HepG2 (cell line): ENCODE results near the gene GART. TPM values are rescaled to one million over a fixed set of nuclear protein-coding genes. Genes with fewer than 3 reads are reported as not detected.
A peak's percentile ranks its signal among the peaks of the same experiment; 100 is the strongest.

Experiments
- ATRX ChIP-seq: sonication (generic); formaldehyde crosslinking; IDR thresholded peaks from 2 replicates; pipeline ENCODE4 v1.4.0; 2020; ENCODE audit warnings: missing genetic modification reagents, borderline replicate concordance
- BRD4 ChIP-seq: sonication (generic); formaldehyde crosslinking; IDR thresholded peaks from 2 replicates; pipeline ENCODE4 v1.4.0; 2020; ENCODE audit warnings: missing genetic modification reagents
- ESRRA ChIP-seq: sonication (generic); formaldehyde crosslinking; IDR thresholded peaks from 2 replicates; pipeline ENCODE4 v1.5.1; 2020; ENCODE audit warnings: mild to moderate bottlenecking, low read depth, missing genetic modification reagents
- HNRNPK ChIP-seq: fragments of 200-400 bp; formaldehyde crosslinking; IDR thresholded peaks from 2 replicates; pipeline ENCODE4 v1.6.1; 2018; ENCODE audit warnings: low read length, low read depth, moderate library complexity, mild to moderate bottlenecking; ENCODE audit not compliant: poor library complexity, severe bottlenecking
- HOXA3 ChIP-seq: sonication (generic); formaldehyde crosslinking; IDR thresholded peaks from 2 replicates; pipeline ENCODE4 v1.5.0; 2020; ENCODE audit warnings: missing genetic modification reagents
- HOXA7 ChIP-seq: sonication (generic); formaldehyde crosslinking; IDR thresholded peaks from 2 replicates; pipeline ENCODE4 v1.8.1; 2022; ENCODE audit warnings: mild to moderate bottlenecking, missing genetic modification reagents, moderate library complexity
- KAT2B ChIP-seq: fragments of 150-350 bp; IDR thresholded peaks from 2 replicates; pipeline ENCODE4 v1.6.1; 2014; ENCODE audit warnings: low read depth, low read length, borderline replicate concordance
- NBN ChIP-seq: fragments of 450-650 bp; conservative IDR thresholded peaks from 2 replicates; pipeline ENCODE4 v1.6.1; 2017
- PCBP2 ChIP-seq: fragments of 200-400 bp; formaldehyde crosslinking; optimal IDR thresholded peaks from 2 replicates; pipeline ENCODE3; 2018; ENCODE audit warnings: low read length, low read depth; ENCODE audit not compliant: poor library complexity, severe bottlenecking
- POLR2A ChIP-seq, 2 experiments: IDR thresholded peaks; 2 replicates each; pipeline ENCODE4 v1.6.1; 2011; ENCODE audit warnings: low read depth in 2 of 2, low read length in 2 of 2, mild to moderate bottlenecking in 1 of 2, moderate library complexity in 1 of 2; ENCODE audit not compliant: insufficient read depth in 1 of 2
- PTBP1 ChIP-seq: fragments of 200-400 bp; formaldehyde crosslinking; IDR thresholded peaks from 2 replicates; pipeline ENCODE4 v1.6.1; 2018; ENCODE audit warnings: low read length, low read depth; ENCODE audit not compliant: poor library complexity, severe bottlenecking
- SP4 ChIP-seq: sonication (generic); formaldehyde crosslinking; IDR thresholded peaks from 2 replicates; pipeline ENCODE4 v1.8.1; 2023; ENCODE audit warnings: mild to moderate bottlenecking, missing genetic modification reagents
- SRSF4 ChIP-seq: fragments of 200-400 bp; formaldehyde crosslinking; IDR thresholded peaks from one replicate; pipeline ENCODE4 v1.6.1; 2018; ENCODE audit warnings: mild to moderate bottlenecking, low read depth, low read length, moderate library complexity; ENCODE audit not compliant: poor library complexity, severe bottlenecking
- TBP ChIP-seq: sonication (generic); formaldehyde crosslinking; IDR thresholded peaks from 2 replicates; pipeline ENCODE4 v1.5.0; 2020; ENCODE audit warnings: missing genetic modification reagents
- ZNF446 ChIP-seq: sonication (generic); formaldehyde crosslinking; IDR thresholded peaks from 2 replicates; pipeline ENCODE4 v1.5.0; 2020; ENCODE audit warnings: mild to moderate bottlenecking, missing genetic modification reagents
- ZSCAN12 ChIP-seq: sonication (generic); formaldehyde crosslinking; IDR thresholded peaks from 2 replicates; pipeline ENCODE4 v1.9.0; 2021; ENCODE audit warnings: mild to moderate bottlenecking, missing genetic modification reagents
- polyA plus RNA-seq, 8 experiments: library from polyadenylated mRNA; depleted of rRNA in 3 of 8; stranded (reverse) in 7 of 8; unstranded in 1 of 8; fragments of >200 nt; fragmentation: Illumina TruSeq in 4 of 8; extraction: Trizol in 4 of 8; gene quantifications; 2 replicates each; pipeline versions ENCODE4 v1.2.1 to v1.2.3, GENCODE V29; 2011 to 2016; ENCODE audit warnings: low read depth in 4 of 8, missing spikeins in 1 of 8, mixed read lengths in 1 of 8; ENCODE audit not compliant: insufficient read depth in 1 of 8
- total RNA-seq, 5 experiments: library from RNA; depleted of rRNA; stranded (reverse); fragments of >200 nt; fragmentation: Illumina TruSeq; extraction: Trizol; gene quantifications; 2 replicates each; pipeline ENCODE4 v1.2.3, GENCODE V29; 2016; ENCODE audit warnings: low read depth in 1 of 5
- TF ChIP-seq, protein P1 (sequence below): sonication (generic); formaldehyde crosslinking; IDR thresholded peaks from 2 replicates; pipeline ENCODE4 v1.4.0; 2020; ENCODE audit warnings: missing genetic modification reagents, borderline replicate concordance
- TF ChIP-seq, protein P2 (sequence below): IDR thresholded peaks from 2 replicates; pipeline ENCODE4 v1.6.1; 2016; ENCODE audit warnings: missing compliant biosample characterization, missing genetic modification reagents, borderline replicate concordance
- TF ChIP-seq, protein P3 (sequence below): sonication (generic); formaldehyde crosslinking; IDR thresholded peaks from 2 replicates; pipeline ENCODE4 v1.5.1; 2020; ENCODE audit warnings: mild to moderate bottlenecking, missing genetic modification reagents, moderate library complexity
- TF ChIP-seq, protein P4 (sequence below), 2 experiments: sonication (generic) in 1 of 2; formaldehyde crosslinking in 1 of 2; IDR thresholded peaks; 2 replicates each; pipeline versions ENCODE4 v1.4.0 to v1.6.1; 2018 to 2020; ENCODE audit warnings: missing genetic modification reagents in 2 of 2, borderline replicate concordance in 1 of 2, low read depth in 1 of 2, mild to moderate bottlenecking in 1 of 2, missing biosample characterization in 1 of 2
- TF ChIP-seq, protein P5 (sequence below): sonication (generic); formaldehyde crosslinking; IDR thresholded peaks from 2 replicates; pipeline ENCODE4 v1.4.0; 2020; ENCODE audit warnings: missing genetic modification reagents; ENCODE audit errors: not compliant biosample characterization

The GART gene
- total and polyA plus RNA-seq, 2 of the 13 experiments (the other 11 are each of a cell fraction or from before 2014, with no cell fraction given) = 17.9 to 109 TPM

GRCh38 chr21:33588485-33589335, 46.8 kb upstream of the GART start, which contains the start of gene DONSON (continued):
- TF ChIP-seq, protein P1, sequence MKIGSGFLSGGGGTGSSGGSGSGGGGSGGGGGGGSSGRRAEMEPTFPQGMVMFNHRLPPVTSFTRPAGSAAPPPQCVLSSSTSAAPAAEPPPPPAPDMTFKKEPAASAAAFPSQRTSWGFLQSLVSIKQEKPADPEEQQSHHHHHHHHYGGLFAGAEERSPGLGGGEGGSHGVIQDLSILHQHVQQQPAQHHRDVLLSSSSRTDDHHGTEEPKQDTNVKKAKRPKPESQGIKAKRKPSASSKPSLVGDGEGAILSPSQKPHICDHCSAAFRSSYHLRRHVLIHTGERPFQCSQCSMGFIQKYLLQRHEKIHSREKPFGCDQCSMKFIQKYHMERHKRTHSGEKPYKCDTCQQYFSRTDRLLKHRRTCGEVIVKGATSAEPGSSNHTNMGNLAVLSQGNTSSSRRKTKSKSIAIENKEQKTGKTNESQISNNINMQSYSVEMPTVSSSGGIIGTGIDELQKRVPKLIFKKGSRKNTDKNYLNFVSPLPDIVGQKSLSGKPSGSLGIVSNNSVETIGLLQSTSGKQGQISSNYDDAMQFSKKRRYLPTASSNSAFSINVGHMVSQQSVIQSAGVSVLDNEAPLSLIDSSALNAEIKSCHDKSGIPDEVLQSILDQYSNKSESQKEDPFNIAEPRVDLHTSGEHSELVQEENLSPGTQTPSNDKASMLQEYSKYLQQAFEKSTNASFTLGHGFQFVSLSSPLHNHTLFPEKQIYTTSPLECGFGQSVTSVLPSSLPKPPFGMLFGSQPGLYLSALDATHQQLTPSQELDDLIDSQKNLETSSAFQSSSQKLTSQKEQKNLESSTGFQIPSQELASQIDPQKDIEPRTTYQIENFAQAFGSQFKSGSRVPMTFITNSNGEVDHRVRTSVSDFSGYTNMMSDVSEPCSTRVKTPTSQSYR (CRISPR knock-in tag) = no peak
- TF ChIP-seq, protein P2, sequence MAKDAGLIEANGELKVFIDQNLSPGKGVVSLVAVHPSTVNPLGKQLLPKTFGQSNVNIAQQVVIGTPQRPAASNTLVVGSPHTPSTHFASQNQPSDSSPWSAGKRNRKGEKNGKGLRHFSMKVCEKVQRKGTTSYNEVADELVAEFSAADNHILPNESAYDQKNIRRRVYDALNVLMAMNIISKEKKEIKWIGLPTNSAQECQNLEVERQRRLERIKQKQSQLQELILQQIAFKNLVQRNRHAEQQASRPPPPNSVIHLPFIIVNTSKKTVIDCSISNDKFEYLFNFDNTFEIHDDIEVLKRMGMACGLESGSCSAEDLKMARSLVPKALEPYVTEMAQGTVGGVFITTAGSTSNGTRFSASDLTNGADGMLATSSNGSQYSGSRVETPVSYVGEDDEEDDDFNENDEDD (CRISPR knock-in tag) = peak; percentile 90
- TF ChIP-seq PTBP1 (no peak), KAT2B (no peak), ATRX (CRISPR knock-in tag) (no peak), HNRNPK (no peak), BRD4 (CRISPR knock-in tag) (no peak; the same call in 1 of the 2 replicates), HOXA3 (CRISPR knock-in tag) (peak; percentile 76), SRSF4 (no peak), SP4 (CRISPR knock-in tag) (peak; percentile 83), POLR2A (IDR thresholded peaks at IDR 0.05; ENCODE audit: insufficient read depth in 1 of 2, low read depth in 2 of 2, low read length in 2 of 2) (peak; percentile 70 to 82), TBP (0 out of 2 replicates have a peak, but pooled peaks have one; percentile 88), ZNF446 (CRISPR knock-in tag) (no peak; the same call in none of the 2 replicates), PCBP2 (no peak), ESRRA (CRISPR knock-in tag) (peak; percentile 75; the same call in 1 of the 2 replicates), ZSCAN12 (CRISPR knock-in tag) (peak; percentile 82; the same call in 1 of the 2 replicates), HOXA7 (CRISPR knock-in tag) (no peak), NBN (no peak)
- TF ChIP-seq, protein P3, sequence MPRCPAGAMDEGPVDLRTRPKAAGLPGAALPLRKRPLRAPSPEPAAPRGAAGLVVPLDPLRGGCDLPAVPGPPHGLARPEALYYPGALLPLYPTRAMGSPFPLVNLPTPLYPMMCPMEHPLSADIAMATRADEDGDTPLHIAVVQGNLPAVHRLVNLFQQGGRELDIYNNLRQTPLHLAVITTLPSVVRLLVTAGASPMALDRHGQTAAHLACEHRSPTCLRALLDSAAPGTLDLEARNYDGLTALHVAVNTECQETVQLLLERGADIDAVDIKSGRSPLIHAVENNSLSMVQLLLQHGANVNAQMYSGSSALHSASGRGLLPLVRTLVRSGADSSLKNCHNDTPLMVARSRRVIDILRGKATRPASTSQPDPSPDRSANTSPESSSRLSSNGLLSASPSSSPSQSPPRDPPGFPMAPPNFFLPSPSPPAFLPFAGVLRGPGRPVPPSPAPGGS = peak; percentile 83; the same call in 1 of the 2 replicates
- TF ChIP-seq, protein P4, sequence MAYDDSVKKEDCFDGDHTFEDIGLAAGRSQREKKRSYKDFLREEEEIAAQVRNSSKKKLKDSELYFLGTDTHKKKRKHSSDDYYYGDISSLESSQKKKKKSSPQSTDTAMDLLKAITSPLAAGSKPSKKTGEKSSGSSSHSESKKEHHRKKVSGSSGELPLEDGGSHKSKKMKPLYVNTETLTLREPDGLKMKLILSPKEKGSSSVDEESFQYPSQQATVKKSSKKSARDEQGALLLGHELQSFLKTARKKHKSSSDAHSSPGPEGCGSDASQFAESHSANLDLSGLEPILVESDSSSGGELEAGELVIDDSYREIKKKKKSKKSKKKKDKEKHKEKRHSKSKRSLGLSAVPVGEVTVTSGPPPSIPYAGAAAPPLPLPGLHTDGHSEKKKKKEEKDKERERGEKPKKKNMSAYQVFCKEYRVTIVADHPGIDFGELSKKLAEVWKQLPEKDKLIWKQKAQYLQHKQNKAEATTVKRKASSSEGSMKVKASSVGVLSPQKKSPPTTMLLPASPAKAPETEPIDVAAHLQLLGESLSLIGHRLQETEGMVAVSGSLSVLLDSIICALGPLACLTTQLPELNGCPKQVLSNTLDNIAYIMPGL (CRISPR knock-in tag; IDR thresholded peaks at IDR 0.05; ENCODE audit: borderline replicate concordance in 1 of 2, low read depth in 1 of 2) = no peak; a peak in 1 of 4 replicates
- TF ChIP-seq, protein P5, sequence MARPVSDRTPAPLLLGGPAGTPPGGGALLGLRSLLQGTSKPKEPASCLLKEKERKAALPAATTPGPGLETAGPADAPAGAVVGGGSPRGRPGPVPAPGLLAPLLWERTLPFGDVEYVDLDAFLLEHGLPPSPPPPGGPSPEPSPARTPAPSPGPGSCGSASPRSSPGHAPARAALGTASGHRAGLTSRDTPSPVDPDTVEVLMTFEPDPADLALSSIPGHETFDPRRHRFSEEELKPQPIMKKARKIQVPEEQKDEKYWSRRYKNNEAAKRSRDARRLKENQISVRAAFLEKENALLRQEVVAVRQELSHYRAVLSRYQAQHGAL (CRISPR knock-in tag) = peak; percentile 84
